T-helper 17 cell (primary cell): ENCODE data around the gene SLFN11. TPM values are rescaled to one million over a fixed set of nuclear protein-coding genes. Genes with fewer than 3 reads are reported as not detected.
"Not testable (repeated sequence)": the region's sequence is repeated elsewhere in the genome, so short reads cannot be mapped to it uniquely, and the experiment has no call there.

Experiments used
- ATAC-seq: fragments of 150-1000 bp; cut with Tn5 transposase; 2 replicates; pipeline ENCODE4 v1.10.0; 2021; ENCODE audit warnings: mild to moderate bottlenecking, moderate library complexity
- DNase-seq, 3 donors: peaks; one replicate each; pipeline versions ENCODE4 v3.0.0 to v3.0.0-alpha.2; 2020 to 2021
- H3K9me3 ChIP-seq: one replicate; pipeline ENCODE4 v1.7.0; 2013; ENCODE audit warnings: low read length, mild to moderate bottlenecking; ENCODE audit not compliant: control insufficient read depth, poor library complexity, severe bottlenecking
- H3K27ac Mint-ChIP-seq: one replicate; pipeline ENCODE4 v1.8.0; 2022; ENCODE audit warnings: mild to moderate bottlenecking, moderate library complexity, mixed read lengths
- H3K27me3 Mint-ChIP-seq: one replicate; pipeline ENCODE4 v1.8.0; 2022; ENCODE audit warnings: mixed read lengths
- H3K36me3 Mint-ChIP-seq: one replicate; pipeline ENCODE4 v1.8.0; 2022; ENCODE audit warnings: low read depth, mixed read lengths
- H3K4me1 Mint-ChIP-seq: one replicate; pipeline ENCODE4 v1.8.0; 2022; ENCODE audit warnings: mild to moderate bottlenecking, mixed read lengths
- H3K4me3 Mint-ChIP-seq: one replicate; pipeline ENCODE4 v1.8.0; 2022; ENCODE audit warnings: mild to moderate bottlenecking, moderate library complexity, mixed read lengths
- total RNA-seq, 4 donors: library from RNA in 2 of 4; stranded (reverse) in 2 of 4; gene quantifications; one replicate each; pipeline ENCODE4 v1.2.3 and lab custom pipeline; 2022 to 2026

The SLFN11 gene
- total RNA-seq, 2 donors from 2014 or later = 21.0 to 26.7 TPM

DNA sequence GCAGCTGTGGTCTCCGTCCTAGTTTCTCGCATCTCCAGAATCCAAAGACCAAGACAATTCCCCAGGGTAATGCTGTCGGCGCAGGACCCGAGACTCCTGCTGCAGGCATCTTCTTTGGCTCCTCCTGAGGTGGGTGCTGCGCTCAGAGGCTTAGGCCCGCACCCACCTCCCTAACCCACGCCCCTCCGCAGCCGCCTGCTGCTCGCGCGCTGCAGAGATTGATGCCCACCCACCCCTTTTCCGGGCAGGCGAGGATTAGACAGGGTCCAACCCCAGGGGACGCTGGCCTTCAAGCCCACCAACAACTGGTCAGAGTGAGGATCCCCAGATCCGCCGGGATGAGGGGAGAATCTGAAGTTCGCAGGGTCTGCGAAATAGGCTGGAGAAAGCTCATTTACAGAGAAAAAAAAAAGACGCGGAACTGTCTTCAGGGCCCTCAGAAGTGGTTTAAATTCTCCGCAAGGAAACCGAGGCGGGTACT lies 27.9 kb downstream of the SLFN11 start:
- Mint-ChIP-seq H3K4me3 (peak overlapping the region; percentile 95), H3K27me3 (no peaks in the 10 kb centered on the region), H3K4me1 (peaks cover 27% of the 10 kb centered on the region), H3K27ac (peak overlapping the region; percentile 87), H3K36me3 (no peaks in the 10 kb centered on the region)
- DNase-seq (no peak), ATAC-seq (peak; percentile 80)
- peaks cover 4% of the 10 kb centered on the region for H3K9me3 ChIP-seq

GRCh38 chr17:35344262-35344661 lies 29.2 kb downstream of the SLFN11 start:
- no peak for ATAC-seq
- Mint-ChIP-seq H3K4me1 (peaks cover 27% of the 10 kb centered on the region), H3K27ac (no peak overlapping the region), H3K27me3 (no peaks in the 10 kb centered on the region), H3K4me3 (peak overlapping the region; percentile 28), H3K36me3 (no peaks in the 10 kb centered on the region)
- peaks cover 6% of the 10 kb centered on the region for H3K9me3 ChIP-seq
- DNase-seq = no peak

DNA sequence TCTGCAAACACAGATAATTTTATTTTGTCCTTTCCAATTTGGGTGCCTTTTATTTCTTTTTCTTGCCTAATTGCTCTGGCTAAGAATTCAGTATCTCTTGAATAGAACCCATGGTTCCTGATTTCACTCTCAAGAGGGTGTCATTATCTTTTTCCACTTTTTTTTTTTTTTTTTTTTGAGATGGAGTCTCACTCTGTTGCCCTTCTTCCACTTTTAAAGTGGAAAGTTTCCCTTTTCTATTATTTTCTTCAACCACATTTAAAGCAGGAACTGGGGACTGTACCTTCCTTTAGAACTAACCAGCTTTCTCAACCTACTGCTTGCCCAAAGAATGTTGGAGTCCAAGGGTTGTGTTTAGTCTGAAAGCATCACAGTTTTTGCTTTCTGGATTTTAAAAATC lies 31.1 kb downstream of the SLFN11 start:
- DNase-seq = no peak
- Mint-ChIP-seq H3K27me3 (no peaks in the 10 kb centered on the region), H3K4me1 (peaks cover 24% of the 10 kb centered on the region), H3K36me3 (no peaks in the 10 kb centered on the region), H3K4me3 (no peak overlapping the region), H3K27ac (no peak overlapping the region)
- ATAC-seq = no peak
- peaks cover 6% of the 10 kb centered on the region for H3K9me3 ChIP-seq

GRCh38 chr17:35341411-35341992 lies 31.9 kb downstream of the SLFN11 start:
- H3K4me3 Mint-ChIP-seq = peak overlapping the region; percentile 13
- no peaks in the 10 kb centered on the region for H3K36me3 Mint-ChIP-seq
- DNase-seq = no peak
- H3K9me3 ChIP-seq = peaks cover 6% of the 10 kb centered on the region
- H3K27me3 Mint-ChIP-seq = no peaks in the 10 kb centered on the region
- peaks cover 17% of the 10 kb centered on the region for H3K4me1 Mint-ChIP-seq
- no peak for ATAC-seq
- H3K27ac Mint-ChIP-seq = no peak overlapping the region

- DNase-seq = no peak
- Mint-ChIP-seq H3K36me3 (no peaks in the 10 kb centered on the region), H3K27ac (no peak overlapping the region), H3K4me3 (no peak overlapping the region), H3K4me1 (peaks cover 6% of the 10 kb centered on the region), H3K27me3 (no peaks in the 10 kb centered on the region)
- peaks cover 6% of the 10 kb centered on the region for H3K9me3 ChIP-seq
- no peak for ATAC-seq
Measured at GRCh38 chr17:35338230-35338629, 35.2 kb downstream of the SLFN11 start.

DNA sequence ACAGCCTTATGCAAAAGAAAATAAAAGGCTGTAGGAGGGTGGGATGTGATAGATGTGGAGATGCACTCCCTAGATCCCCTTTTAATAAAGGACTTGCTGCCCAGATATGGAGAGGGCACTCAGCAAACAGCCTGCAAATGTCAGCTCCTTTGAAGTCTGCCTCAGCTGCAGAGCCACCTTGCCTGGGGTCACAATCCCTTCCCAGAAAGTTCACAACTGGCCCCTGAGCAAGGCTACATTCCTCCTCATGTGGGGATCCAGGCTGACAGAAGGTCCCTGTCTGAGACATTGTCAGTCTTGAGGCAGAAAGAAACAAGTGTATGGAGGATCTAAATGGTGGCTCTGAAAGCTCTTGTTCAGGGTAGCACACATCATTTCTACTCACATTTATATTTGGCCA lies 36.1 kb downstream of the SLFN11 start:
- no peaks in the 10 kb centered on the region for H3K27me3 Mint-ChIP-seq
- H3K4me3 Mint-ChIP-seq = no peak overlapping the region
- ATAC-seq (no peak), DNase-seq (no peak)
- peaks cover 3% of the 10 kb centered on the region for H3K9me3 ChIP-seq
- H3K36me3 Mint-ChIP-seq = peaks cover 2% of the 10 kb centered on the region
- peaks cover 5% of the 10 kb centered on the region for H3K4me1 Mint-ChIP-seq
- H3K27ac Mint-ChIP-seq = no peak overlapping the region

DNA sequence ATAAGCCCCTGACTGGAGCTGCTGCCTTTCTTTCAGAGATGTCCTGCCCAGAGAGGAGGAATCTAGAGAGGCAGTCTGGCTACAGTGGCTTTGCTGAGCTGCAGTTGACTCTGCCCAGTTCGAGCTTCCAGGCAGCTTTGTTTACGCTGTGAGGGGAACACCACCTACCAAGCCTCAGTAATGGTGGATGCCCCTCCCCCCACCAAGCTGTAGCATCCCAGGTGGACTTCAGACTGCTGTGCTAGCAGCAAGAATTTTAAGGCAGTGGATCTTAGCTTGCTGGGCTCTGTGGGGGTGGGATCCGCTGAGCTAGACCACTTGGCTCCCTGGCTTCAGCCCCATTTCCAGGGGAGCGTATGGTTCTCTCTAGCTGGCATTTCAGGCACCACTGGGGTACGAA lies 39.8 kb downstream of the SLFN11 start:
- not testable (repeated sequence) for DNase-seq, H3K9me3 ChIP-seq, H3K4me3 Mint-ChIP-seq, H3K27ac Mint-ChIP-seq, H3K4me1 Mint-ChIP-seq, H3K36me3 Mint-ChIP-seq, H3K27me3 Mint-ChIP-seq, ATAC-seq

- H3K27ac Mint-ChIP-seq = no peak overlapping the region
- peaks cover 6% of the 10 kb centered on the region for H3K36me3 Mint-ChIP-seq
- DNase-seq = no peak
- no peak for ATAC-seq
- no peak overlapping the region for H3K4me3 Mint-ChIP-seq
- no peaks in the 10 kb centered on the region for H3K27me3 Mint-ChIP-seq
- peaks cover 1% of the 10 kb centered on the region for H3K4me1 Mint-ChIP-seq
- H3K9me3 ChIP-seq = no peaks in the 10 kb centered on the region
Measured at GRCh38 chr17:35322749-35323148, 50.7 kb downstream of the SLFN11 start.

DNA sequence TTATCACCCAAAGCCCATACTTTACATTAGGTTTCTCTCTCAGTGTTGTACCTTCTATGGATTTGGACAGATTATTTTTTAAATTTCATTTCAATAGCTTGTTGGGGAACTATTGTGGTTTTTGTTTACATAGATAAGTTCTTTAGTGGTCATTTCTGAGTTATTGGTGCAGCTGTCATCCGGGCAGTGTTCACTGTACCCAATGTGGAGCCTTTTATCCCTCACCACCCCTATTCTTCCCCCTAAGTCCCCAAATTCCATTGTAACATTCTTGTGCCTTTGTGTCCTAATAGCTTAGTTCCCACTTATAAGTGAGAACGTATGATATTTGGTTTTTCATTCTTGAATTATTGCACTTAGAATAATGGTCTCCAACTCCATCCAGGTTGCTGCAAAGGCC lies 57.5 kb downstream of the SLFN11 start:
- peak overlapping the region; percentile 92 for H3K27ac Mint-ChIP-seq

GRCh38 chr17:35315283-35315682 lies 58.1 kb downstream of the SLFN11 start:
- Mint-ChIP-seq H3K4me1 (peaks cover 36% of the 10 kb centered on the region), H3K27me3 (no peaks in the 10 kb centered on the region), H3K27ac (peak overlapping the region; percentile 92), H3K36me3 (no peaks in the 10 kb centered on the region), H3K4me3 (peak overlapping the region; percentile 41)
- no peaks in the 10 kb centered on the region for H3K9me3 ChIP-seq
- DNase-seq = no peak
- no peak for ATAC-seq

More for the DNA sequence above, 57.5 kb downstream of the SLFN11 start:
- peaks cover 36% of the 10 kb centered on the region for H3K4me1 Mint-ChIP-seq
- H3K9me3 ChIP-seq = no peaks in the 10 kb centered on the region
- DNase-seq (no peak), ATAC-seq (no peak)
- no peaks in the 10 kb centered on the region for H3K27me3 Mint-ChIP-seq
- no peaks in the 10 kb centered on the region for H3K36me3 Mint-ChIP-seq
- no peak overlapping the region for H3K4me3 Mint-ChIP-seq

DNA sequence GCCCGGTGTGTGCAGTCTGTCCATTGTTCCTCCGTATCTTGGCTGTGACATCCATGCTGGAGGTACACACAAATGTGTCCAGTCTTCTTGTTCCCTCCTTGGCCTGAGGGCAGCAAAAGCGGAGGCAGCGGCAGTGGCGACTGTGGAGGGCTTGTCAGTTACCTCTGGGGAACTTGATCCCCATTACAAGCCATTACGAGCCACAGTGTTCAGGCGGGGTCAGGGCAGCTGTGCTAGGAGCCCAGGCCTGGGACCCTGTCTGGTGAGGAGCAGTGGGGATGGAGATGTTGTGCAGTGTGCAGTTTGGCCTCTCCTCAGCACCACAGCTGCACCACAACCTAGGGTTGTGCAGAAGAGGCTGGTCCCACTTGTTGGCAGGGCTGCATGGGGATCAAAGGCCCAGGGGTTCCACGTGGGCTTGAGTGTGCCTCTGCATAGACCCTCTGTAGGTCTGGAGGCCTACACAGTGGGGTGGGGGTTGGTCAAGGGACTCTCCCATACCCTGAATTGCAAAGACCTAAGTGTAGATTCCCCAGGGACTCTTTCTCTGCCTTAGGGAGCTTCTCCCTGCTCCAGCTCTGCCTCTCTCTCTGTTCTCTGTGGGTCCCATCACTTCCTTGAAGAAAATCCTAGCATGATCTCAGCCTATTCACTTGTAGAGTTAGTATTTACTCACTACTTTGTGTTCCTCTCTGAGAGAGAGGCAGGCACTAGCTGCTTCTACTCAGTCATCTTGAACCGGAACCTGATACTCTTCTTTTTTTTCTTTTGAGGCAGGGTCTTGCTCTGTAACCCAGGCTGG lies 58.8 kb downstream of the SLFN11 start:
- H3K9me3 ChIP-seq = no peaks in the 10 kb centered on the region
- peak overlapping the region; percentile 99 for H3K27ac Mint-ChIP-seq
- peak overlapping the region; percentile 97 for H3K4me3 Mint-ChIP-seq
- no peaks in the 10 kb centered on the region for H3K27me3 Mint-ChIP-seq
- peaks cover 36% of the 10 kb centered on the region for H3K4me1 Mint-ChIP-seq
- no peak for ATAC-seq
- no peak for DNase-seq
- no peaks in the 10 kb centered on the region for H3K36me3 Mint-ChIP-seq

- no peaks in the 10 kb centered on the region for H3K9me3 ChIP-seq
- DNase-seq = no peak
- no peaks in the 10 kb centered on the region for H3K27me3 Mint-ChIP-seq
- H3K27ac Mint-ChIP-seq = peak overlapping the region; percentile 99
- ATAC-seq = no peak
- H3K4me3 Mint-ChIP-seq = peak overlapping the region; percentile 97
- peaks cover 39% of the 10 kb centered on the region for H3K4me1 Mint-ChIP-seq
- H3K36me3 Mint-ChIP-seq = no peaks in the 10 kb centered on the region
Measured at GRCh38 chr17:35313875-35314409, 59.5 kb downstream of the SLFN11 start.

GRCh38 chr17:35312790-35313711 lies 60.4 kb downstream of the SLFN11 start:
- Mint-ChIP-seq H3K4me1 (peaks cover 43% of the 10 kb centered on the region), H3K4me3 (peak overlapping the region; percentile 97), H3K27ac (peak overlapping the region; percentile 99), H3K27me3 (no peaks in the 10 kb centered on the region), H3K36me3 (no peaks in the 10 kb centered on the region)
- no peaks in the 10 kb centered on the region for H3K9me3 ChIP-seq
- ATAC-seq = peak; percentile 90
- peak; percentile 62 to 76 (median 67) for DNase-seq
